Astrocyte of the cerebellum (primary cell): ENCODE data around the gene MED16.
A peak's percentile ranks its signal among the peaks of the same experiment; 100 is the strongest.

Experiments
- DNase-seq: peaks from one replicate; pipeline ENCODE4 v3.0.0-alpha.2; 2011; ENCODE audit warnings: low read depth
- H3K4me3 ChIP-seq: 2 replicates; pipeline ENCODE4 v1.5.1; 2011; ENCODE audit warnings: mild to moderate bottlenecking, low read depth, low read length, moderate library complexity
- in situ Hi-C: cut with HindIII; loops from 2 replicates; pipeline ENCODE4 v1.10.0; 2017; ENCODE audit warnings: low sequenced_read_pairs
- TF ChIP-seq, protein P1 (sequence below): IDR thresholded peaks from 2 replicates; pipeline ENCODE4 v1.5.1; 2012; ENCODE audit warnings: low read length, low read depth, moderate library complexity, mild to moderate bottlenecking; ENCODE audit errors: missing control alignments

Gene MED16, protein sequence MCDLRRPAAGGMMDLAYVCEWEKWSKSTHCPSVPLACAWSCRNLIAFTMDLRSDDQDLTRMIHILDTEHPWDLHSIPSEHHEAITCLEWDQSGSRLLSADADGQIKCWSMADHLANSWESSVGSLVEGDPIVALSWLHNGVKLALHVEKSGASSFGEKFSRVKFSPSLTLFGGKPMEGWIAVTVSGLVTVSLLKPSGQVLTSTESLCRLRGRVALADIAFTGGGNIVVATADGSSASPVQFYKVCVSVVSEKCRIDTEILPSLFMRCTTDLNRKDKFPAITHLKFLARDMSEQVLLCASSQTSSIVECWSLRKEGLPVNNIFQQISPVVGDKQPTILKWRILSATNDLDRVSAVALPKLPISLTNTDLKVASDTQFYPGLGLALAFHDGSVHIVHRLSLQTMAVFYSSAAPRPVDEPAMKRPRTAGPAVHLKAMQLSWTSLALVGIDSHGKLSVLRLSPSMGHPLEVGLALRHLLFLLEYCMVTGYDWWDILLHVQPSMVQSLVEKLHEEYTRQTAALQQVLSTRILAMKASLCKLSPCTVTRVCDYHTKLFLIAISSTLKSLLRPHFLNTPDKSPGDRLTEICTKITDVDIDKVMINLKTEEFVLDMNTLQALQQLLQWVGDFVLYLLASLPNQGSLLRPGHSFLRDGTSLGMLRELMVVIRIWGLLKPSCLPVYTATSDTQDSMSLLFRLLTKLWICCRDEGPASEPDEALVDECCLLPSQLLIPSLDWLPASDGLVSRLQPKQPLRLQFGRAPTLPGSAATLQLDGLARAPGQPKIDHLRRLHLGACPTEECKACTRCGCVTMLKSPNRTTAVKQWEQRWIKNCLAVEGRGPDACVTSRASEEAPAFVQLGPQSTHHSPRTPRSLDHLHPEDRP

GRCh38 chr19:892894-893689 is at the start of gene MED16, which contains the start of gene RNU6-9:
Gene MED16, minus strand, starts transcription at chr19:893187. Its CDS starts 2,056 bp downstream, at chr19:891131.
Gene RNU6-9, plus strand, starts transcription at chr19:893484.
- in situ Hi-C loops: no loop called here
- H3K4me3 ChIP-seq: peak within 1 kb of the TSS; percentile 80
- TF ChIP-seq, protein P1, sequence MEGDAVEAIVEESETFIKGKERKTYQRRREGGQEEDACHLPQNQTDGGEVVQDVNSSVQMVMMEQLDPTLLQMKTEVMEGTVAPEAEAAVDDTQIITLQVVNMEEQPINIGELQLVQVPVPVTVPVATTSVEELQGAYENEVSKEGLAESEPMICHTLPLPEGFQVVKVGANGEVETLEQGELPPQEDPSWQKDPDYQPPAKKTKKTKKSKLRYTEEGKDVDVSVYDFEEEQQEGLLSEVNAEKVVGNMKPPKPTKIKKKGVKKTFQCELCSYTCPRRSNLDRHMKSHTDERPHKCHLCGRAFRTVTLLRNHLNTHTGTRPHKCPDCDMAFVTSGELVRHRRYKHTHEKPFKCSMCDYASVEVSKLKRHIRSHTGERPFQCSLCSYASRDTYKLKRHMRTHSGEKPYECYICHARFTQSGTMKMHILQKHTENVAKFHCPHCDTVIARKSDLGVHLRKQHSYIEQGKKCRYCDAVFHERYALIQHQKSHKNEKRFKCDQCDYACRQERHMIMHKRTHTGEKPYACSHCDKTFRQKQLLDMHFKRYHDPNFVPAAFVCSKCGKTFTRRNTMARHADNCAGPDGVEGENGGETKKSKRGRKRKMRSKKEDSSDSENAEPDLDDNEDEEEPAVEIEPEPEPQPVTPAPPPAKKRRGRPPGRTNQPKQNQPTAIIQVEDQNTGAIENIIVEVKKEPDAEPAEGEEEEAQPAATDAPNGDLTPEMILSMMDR: no peak
- peak; percentile 85 for DNase-seq

GRCh38 chr19:942133-942645 is 49.2 kb upstream of the MED16 start:
- DNase-seq: no peak
- TF ChIP-seq, protein P1: no peak
- no peak overlapping the region for H3K4me3 ChIP-seq
- in situ Hi-C loops: no loop called here

DNA sequence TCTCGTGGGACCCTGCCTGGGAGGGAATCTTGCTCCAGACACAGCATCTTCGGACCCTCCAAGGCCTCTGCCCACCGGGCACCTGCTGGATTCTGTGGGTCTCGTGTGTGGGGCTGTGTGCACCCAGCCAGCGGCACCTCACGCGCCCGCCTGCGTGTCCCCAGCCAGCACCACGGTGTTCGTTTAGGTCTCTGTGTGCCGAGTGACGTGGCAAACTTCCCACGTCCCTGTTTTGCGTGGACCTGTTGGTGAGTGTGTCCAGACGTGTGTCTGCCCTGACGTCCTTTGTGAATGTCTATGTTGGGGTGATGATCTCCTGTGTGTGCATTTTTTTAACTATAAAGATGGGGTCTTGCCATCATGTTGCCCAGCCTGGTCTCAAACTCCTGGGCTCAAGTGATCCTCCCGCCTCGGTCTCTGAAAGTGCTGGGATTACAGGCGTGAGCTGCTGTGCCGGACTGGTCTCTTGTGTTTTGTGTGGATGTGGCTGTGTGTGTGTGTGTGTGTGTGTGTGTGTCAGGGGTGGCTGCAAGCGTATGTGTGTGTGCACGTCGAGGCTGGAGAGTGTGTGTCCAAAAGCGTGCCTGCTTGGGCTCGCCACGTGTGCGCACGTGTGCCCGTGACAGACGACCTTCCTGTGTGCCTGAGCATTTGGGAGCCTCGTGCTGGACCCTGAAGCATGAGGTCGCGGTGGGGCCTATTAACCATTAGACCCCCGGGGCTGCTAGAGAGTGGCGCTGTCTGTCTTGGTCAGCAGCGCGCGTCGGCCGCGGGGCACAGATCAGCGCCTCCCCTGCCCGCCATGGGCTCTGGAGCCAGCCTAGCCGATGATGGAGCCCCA is 48.5 kb upstream of the MED16 start:
- in situ Hi-C loops: no loop called here
- no peak overlapping the region for H3K4me3 ChIP-seq

GRCh38 chr19:940591-941291 is 47.8 kb upstream of the MED16 start:
- TF ChIP-seq, protein P1: no peak
- DNase-seq: no peak
- in situ Hi-C loops: no loop called here
- no peak overlapping the region for H3K4me3 ChIP-seq

More for the DNA sequence above, 48.5 kb upstream of the MED16 start:
- TF ChIP-seq, protein P1: no peak
- DNase-seq: no peak

DNA sequence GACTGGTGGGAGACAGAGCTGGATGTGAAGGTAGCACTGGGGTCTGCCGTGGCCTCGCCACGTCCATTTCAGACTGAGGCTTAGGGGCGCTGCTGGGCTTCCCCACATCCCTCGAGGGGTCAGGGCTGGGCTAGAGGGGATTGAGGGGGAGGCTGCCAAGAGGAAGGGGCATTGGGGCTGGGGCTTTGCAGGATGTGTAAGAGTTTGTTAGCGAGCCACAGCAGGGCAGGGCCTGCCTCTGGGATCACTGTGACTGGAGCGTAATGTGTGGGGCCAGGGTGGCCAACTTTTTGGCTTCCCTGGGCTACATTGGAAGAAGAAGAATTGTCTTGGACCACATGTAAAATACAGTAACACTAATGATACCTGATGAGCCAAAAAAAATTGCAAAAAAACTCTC is 46.9 kb upstream of the MED16 start:
- TF ChIP-seq, protein P1: no peak
- H3K4me3 ChIP-seq: no peak overlapping the region
- in situ Hi-C loops: no loop called here
- DNase-seq: no peak
